ENCODE results near the gene TMEM190. TPM values are rescaled to one million over a fixed set of nuclear protein-coding genes. Genes with fewer than 3 reads are reported as not detected.
A peak's percentile ranks its signal among the peaks of the same experiment; 100 is the strongest.

TMEM190 gene
- total and polyA plus RNA-seq, 2 of the 8 experiments (the other 6 are each of a cell fraction or from before 2014, with no cell fraction given) = 1.6 TPM; not detected in 1

GRCh38 chr19:55340784-55341147 lies 35.9 kb upstream of the TMEM190 start:
- no peak for FAIRE-seq
- H4K5ac ChIP-seq (ENCODE audit: insufficient read length, low read depth, low read length) = peak overlapping the region; percentile 89
- CTCF ChIA-PET (ENCODE audit: partially characterized antibody) = interaction anchor here (0.6 to 1.3 kb wide), 3 partner anchors 9 to 86 kb away, joined by 3 to 6 read pairs (median 5); no protein-coding TSS in a partner anchor

More at GRCh38 chr19:55340784-55341147, 35.9 kb upstream of the TMEM190 start:
- peak overlapping the region; percentile 88 for H2BK5ac ChIP-seq (ENCODE audit: low read depth, low read length)
- no peak overlapping the region for H2AFZ ChIP-seq (ENCODE audit: low read length)
- no peak overlapping the region for H2BK15ac ChIP-seq (ENCODE audit: low read length)
- H2BK120ac ChIP-seq (replicated peaks; ENCODE audit: low read depth, low read length) = no peak overlapping the region
- no peak overlapping the region for H2BK20ac ChIP-seq (ENCODE audit: low read length)
- H4K20me1 ChIP-seq (replicated peaks in 1 of 2; ENCODE audit: control insufficient read depth in 1 of 2, insufficient read depth in 2 of 2, low read length in 2 of 2) = peaks cover 0 to 6% of the 10 kb centered on the region in 2 experiments
- peak overlapping the region; percentile 67 for H3K56ac ChIP-seq (replicated peaks; ENCODE audit: insufficient read length, low read depth, low read length)
- WGBS, 2 experiments (ENCODE audit: extremely low coverage in 1 of 2, insufficient coverage in 1 of 2, insufficient read length in 1 of 2, insufficient replicate concordance in 2 of 2, low coverage in 1 of 2, low lambda C conversion rate in 2 of 2, missing lambda C conversion rate in 1 of 2) = 1% methylated on average over 11 of the region's 24 CpGs; no CpG with 5 or more reads in 1 of the 2 experiments
- TF ChIP-seq PHF8 (conservative IDR thresholded peaks at IDR 0.05; ENCODE audit: low read depth, low read length) = peak; percentile 30; the same call in 1 of the 2 replicates
- no peak for TF ChIP-seq SP4 (IDR thresholded peaks at IDR 0.05; ENCODE audit: low read length)
- TF ChIP-seq, protein P1, sequence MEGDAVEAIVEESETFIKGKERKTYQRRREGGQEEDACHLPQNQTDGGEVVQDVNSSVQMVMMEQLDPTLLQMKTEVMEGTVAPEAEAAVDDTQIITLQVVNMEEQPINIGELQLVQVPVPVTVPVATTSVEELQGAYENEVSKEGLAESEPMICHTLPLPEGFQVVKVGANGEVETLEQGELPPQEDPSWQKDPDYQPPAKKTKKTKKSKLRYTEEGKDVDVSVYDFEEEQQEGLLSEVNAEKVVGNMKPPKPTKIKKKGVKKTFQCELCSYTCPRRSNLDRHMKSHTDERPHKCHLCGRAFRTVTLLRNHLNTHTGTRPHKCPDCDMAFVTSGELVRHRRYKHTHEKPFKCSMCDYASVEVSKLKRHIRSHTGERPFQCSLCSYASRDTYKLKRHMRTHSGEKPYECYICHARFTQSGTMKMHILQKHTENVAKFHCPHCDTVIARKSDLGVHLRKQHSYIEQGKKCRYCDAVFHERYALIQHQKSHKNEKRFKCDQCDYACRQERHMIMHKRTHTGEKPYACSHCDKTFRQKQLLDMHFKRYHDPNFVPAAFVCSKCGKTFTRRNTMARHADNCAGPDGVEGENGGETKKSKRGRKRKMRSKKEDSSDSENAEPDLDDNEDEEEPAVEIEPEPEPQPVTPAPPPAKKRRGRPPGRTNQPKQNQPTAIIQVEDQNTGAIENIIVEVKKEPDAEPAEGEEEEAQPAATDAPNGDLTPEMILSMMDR (IDR thresholded peaks at IDR 0.05; ENCODE audit: control extremely low read depth in 1 of 3, insufficient read depth in 1 of 3, low read depth in 1 of 3, low read length in 3 of 3) = 0 out of 4 replicates have a peak, but pooled peaks of 1 of the 3 experiments have one; percentile 6
- H3K4ac ChIP-seq (replicated peaks; ENCODE audit: insufficient read length, low read depth, low read length) = peak overlapping the region; percentile 97
- DNase-seq (ENCODE audit: low read depth in 1 of 2, low spot score in 2 of 2) = no peak
- peak overlapping the region in 1 of 4 experiments; percentile 46; a peak in 2 of 7 replicates for H3K9ac ChIP-seq (replicated peaks in 1 of 4; ENCODE audit: extremely low read depth in 1 of 4, low read depth in 3 of 4, low read length in 3 of 4)
- H3K27me3 ChIP-seq (replicated peaks in 1 of 4; ENCODE audit: control insufficient read depth in 3 of 4, extremely low read depth in 1 of 4, insufficient read depth in 3 of 4, low read length in 3 of 4) = peaks cover 0 to 3% (median 0%) of the 10 kb centered on the region in 4 experiments; a peak in 1 of 7 replicates
- no peak overlapping the region for H3K23ac ChIP-seq (ENCODE audit: insufficient read length)
- H3K14ac ChIP-seq (ENCODE audit: insufficient read length) = no peak overlapping the region
- peaks cover 5% of the 10 kb centered on the region; the same call in 1 of the 2 replicates for H3K79me1 ChIP-seq (ENCODE audit: low read depth, low read length)
- H3K4me2 ChIP-seq (ENCODE audit: insufficient read depth in 1 of 2, low read depth in 2 of 2, low read length in 2 of 2) = peak overlapping the region; percentile 79 to 94
- 0 out of 2 replicates have a peak overlapping the region, but pooled peaks have one; percentile 50 for H3K27ac ChIP-seq (ENCODE audit: low read depth, low read length)
- peak overlapping the region; percentile 69 to 85 (median 84) for H3K4me3 ChIP-seq (ENCODE audit: extremely low read depth in 1 of 4, insufficient read depth in 2 of 4, low read depth in 3 of 4, low read length in 4 of 4)
- peaks cover 0 to 3% of the 10 kb centered on the region in 2 experiments; a peak in 1 of 4 replicates for H3K79me2 ChIP-seq (ENCODE audit: control insufficient read depth in 1 of 2, insufficient read depth in 2 of 2, low read length in 2 of 2)
- POLR2A ChIA-PET (ENCODE audit: partially characterized antibody) = interaction anchor here (0.6 to 4.1 kb wide), 16 partner anchors 8 to 209 kb away, joined by 3 to 30 read pairs (median 3); partner anchors contain the start of genes GARIN5B, TMEM238 and UBE2S
- H3K18ac ChIP-seq (ENCODE audit: extremely low read depth, low read length) = peak overlapping the region; percentile 80
- peaks cover 0 to 27% (median 13%) of the 10 kb centered on the region in 4 experiments; a peak in 4 of 8 replicates for H3K36me3 ChIP-seq (ENCODE audit: control insufficient read depth in 2 of 4, insufficient read depth in 4 of 4, low read length in 3 of 4)
- no peaks in the 10 kb centered on the region for H3K9me3 ChIP-seq (ENCODE audit: insufficient read depth in 2 of 2, low read depth in 1 of 2, low read length in 1 of 2)
- peak overlapping the region; percentile 22; the same call in 1 of the 2 replicates for H4K8ac ChIP-seq (ENCODE audit: extremely low read depth, insufficient read depth, low read length)
- no peak overlapping the region for H2AK5ac ChIP-seq (ENCODE audit: low read depth, low read length)
- H3K23me2 ChIP-seq (ENCODE audit: low read depth, low read length) = peaks cover 20% of the 10 kb centered on the region; the same call in 1 of the 2 replicates
- peak overlapping the region; percentile 72 for H4K91ac ChIP-seq (replicated peaks; ENCODE audit: insufficient read length, low read length)
- no peak overlapping the region for H2BK12ac ChIP-seq (ENCODE audit: low read depth, low read length)
- H3K4me1 ChIP-seq (replicated peaks in 1 of 4; ENCODE audit: control insufficient read depth in 3 of 4, insufficient read depth in 4 of 4, low read length in 3 of 4) = peaks cover 0 to 21% (median 10%) of the 10 kb centered on the region in 4 experiments; a peak in 6 of 7 replicates
